GM19328 (cell line): Measurements from ENCODE around the gene L3MBTL3.
"Not testable (repeated sequence)": the region's sequence is repeated elsewhere in the genome, so short reads cannot be mapped to it uniquely, and the experiment has no call there.

Experiments used
- ATAC-seq: cut with Tn5 transposase; IDR thresholded peaks from one replicate; pipeline ENCODE4 v1.9.1; 2021; ENCODE audit warnings: mild to moderate bottlenecking, moderate library complexity; ENCODE audit not compliant: unreplicated experiment

L3MBTL3 gene

GRCh38 chr6:130134582-130134981 lies 116.2 kb downstream of the L3MBTL3 start:
- ATAC-seq = no peak

DNA sequence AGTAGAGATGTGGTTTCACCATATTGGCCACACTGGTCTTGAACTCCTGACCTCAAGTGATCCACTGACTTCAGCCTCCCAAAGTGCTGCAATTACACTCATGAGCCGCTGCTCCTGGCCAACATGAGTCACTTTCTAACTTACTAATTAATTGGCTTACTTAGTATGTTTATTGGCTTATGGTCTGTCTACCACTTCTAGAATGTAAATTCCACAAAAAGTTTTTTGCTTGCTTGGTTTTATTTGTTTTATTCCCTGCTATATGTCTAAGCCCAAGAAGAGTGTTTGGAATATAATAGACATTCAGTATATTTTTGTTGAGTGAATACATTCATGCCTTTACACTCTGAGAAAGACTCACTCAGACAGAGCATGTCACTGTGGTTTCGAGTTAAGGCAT lies 118.4 kb downstream of the L3MBTL3 start:
- ATAC-seq = no peak

GRCh38 chr6:130138116-130138908 lies 119.9 kb downstream of the L3MBTL3 start:
- no peak for ATAC-seq

- no peak for ATAC-seq
Observed at GRCh38 chr6:130138909-130139242, 120.5 kb downstream of the L3MBTL3 start.

DNA sequence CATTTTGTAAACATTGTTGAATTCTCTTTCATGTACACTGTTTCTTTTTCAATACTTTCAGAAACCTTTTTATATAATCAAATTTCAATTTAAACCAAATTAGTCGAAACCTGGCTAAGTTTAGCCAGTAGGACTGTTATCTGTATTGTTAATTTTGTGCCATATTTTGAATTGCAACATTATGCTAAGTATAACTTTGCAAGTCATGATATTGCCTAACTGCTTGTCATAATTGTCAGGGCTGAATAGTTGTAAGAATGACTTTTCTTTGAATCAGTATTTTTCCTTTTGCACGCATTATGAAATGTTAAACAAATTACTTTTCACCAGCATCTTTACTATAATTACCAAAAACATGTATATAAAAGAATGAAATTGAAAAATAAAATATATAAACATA lies 121.7 kb downstream of the L3MBTL3 start:
- no peak for ATAC-seq

DNA sequence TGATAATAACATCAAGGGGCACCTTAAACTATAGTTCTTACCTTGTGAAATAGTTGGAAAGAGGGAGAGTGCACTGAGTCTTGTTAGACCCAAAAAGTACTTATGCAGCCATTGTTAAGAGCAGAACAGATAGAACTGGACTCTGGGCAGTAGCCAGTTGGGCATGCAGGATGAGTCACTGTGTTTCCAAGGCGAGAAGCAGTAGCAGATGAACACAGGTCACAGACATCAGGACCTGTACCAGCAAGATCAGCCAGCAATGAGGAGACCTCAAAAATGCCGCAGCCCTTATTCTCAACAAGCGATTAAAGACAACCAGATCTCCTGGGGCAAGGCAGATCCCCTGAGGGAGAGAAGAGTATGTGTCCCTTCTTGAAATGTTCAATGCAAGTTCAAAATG lies 125.3 kb downstream of the L3MBTL3 start:
- no peak for ATAC-seq

- ATAC-seq = no peak
Observed at GRCh38 chr6:130147111-130147510, 128.7 kb downstream of the L3MBTL3 start.

DNA sequence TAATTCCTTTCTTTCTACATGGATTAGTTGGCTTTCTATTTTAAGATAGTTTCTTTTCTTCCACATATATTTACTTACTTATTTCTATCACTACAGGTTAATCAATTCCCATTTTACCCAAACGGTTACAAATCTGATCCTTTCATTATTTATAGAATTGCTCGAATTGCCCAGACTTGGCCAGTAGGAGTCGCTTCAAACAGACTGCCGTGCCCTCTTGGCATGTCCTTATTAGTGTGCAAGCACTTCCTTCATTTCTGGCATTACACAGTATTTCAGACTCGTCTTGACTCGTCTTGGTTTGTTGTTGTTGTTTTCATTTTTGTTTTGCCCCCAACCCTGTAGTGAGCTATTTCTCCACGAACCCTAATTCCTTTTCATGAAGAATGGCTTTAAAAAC lies 129.8 kb downstream of the L3MBTL3 start:
- ATAC-seq = no peak

DNA sequence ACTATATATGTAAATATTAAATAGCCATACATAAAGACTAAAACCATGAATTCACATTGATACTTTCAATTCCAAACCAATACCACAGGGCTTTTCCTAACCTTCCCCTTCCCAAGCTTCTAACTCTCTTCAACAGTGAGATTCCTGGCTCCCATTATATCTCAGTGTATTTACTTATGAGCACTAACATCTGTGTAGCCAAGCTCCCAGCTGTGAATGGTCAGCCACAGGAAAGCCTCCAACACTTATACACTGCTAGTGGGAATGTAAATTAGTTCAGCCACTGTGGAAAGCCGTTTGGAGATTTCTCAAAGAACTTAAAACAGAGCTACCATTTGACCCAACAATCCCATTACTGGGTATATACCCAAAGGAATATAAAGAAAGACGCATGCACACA lies 130.6 kb downstream of the L3MBTL3 start:
- not testable (repeated sequence) for ATAC-seq

DNA sequence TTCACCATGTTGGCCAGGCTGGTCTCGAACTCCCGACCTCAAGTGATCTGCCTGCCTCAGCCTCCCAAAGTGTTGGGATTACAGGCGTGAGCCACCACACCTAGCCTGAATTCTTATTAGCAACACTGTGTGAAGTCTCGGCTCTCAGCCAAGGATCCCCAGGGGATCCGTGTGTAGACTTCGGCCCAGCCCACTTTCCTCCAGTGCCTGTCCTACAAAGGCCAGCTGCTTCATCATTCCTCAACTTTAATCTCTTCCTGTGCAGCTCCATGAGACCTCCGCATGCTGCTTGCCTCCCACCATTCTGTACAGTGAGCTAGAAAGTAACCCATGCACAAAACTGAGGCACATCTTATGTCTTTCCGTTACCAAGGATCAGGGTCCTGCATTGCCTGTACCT lies 132.5 kb downstream of the L3MBTL3 start:
- ATAC-seq = no peak

- ATAC-seq = no peak
Observed at GRCh38 chr6:130152908-130153510, 134.6 kb downstream of the L3MBTL3 start.

DNA sequence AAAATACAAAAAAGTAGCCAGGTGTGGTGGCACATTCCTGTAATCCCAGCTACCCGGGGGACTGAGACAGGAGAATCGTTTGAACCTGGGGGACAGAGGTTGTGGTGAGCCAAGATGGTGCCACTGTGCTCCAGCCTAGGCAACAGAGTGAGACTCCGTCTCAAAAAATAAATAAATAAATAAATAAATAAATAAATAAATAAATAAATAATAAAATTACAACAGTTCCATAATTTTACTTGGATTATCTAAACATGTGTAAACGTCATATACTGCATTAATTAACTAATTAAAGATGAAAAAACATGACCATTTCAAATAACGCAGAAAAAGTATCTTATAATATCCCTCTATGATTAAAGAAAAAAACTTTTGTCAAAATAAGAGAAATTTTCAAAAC lies 138.5 kb downstream of the L3MBTL3 start:
- ATAC-seq = no peak

GRCh38 chr6:130158056-130158455 lies 139.7 kb downstream of the L3MBTL3 start:
- no peak for ATAC-seq

DNA sequence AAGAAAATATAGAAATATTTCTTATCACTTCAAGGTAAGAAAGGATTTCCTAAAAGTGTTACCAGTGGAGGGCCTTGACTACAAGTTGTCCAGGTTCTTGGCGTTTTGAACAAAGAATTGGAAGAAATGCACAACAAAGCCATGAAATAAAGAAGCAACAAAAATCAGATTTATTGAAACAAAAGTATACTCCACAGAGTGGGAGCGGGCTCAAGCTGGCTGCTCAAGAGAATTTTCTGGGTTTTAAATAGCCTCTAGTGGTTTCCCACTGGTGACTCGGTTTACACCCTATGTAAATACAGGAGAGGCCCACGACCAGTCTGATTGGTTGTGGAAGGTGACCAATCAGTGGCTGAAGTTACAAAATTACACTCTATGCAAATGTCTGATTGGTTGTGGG lies 140.2 kb downstream of the L3MBTL3 start:
- no peak for ATAC-seq

GRCh38 chr6:130159956-130160355 lies 141.6 kb downstream of the L3MBTL3 start:
- no peak for ATAC-seq

- ATAC-seq = no peak
Observed at GRCh38 chr6:130161683-130162404, 143.5 kb downstream of the L3MBTL3 start.

GRCh38 chr6:130162421-130162820 lies 144.0 kb downstream of the L3MBTL3 start:
- ATAC-seq = no peak

GRCh38 chr6:130163266-130163665 lies 144.9 kb downstream of the L3MBTL3 start:
- no peak for ATAC-seq

GRCh38 chr6:130164251-130164650 lies 145.9 kb downstream of the L3MBTL3 start:
- no peak for ATAC-seq

GRCh38 chr6:130167655-130168054 lies 149.3 kb downstream of the L3MBTL3 start:
- no peak for ATAC-seq

- ATAC-seq = not testable (repeated sequence)
Observed at GRCh38 chr6:130170160-130170559, 151.8 kb downstream of the L3MBTL3 start.

GRCh38 chr6:130173377-130174004 lies 155.1 kb downstream of the L3MBTL3 start:
- ATAC-seq = not testable (repeated sequence)
